ENCODE measurements around the gene DDR2.

Gene DDR2

GRCh38 chr1:162710345-162710744 is 78.1 kb downstream of the DDR2 start:
- no peaks in the 10 kb centered on the region for H3K27me3 ChIP-seq (replicated peaks in 2 of 5; ENCODE audit: control insufficient read depth in 4 of 5, insufficient read depth in 5 of 5, low read length in 4 of 5)
- DNase-seq, result no peak
- H3K9me3 ChIP-seq (ENCODE audit: control extremely low read depth in 1 of 5, control insufficient read depth in 4 of 5, insufficient read depth in 2 of 5, low read depth in 1 of 5, low read length in 4 of 5), result no peaks in the 10 kb centered on the region
- no peak overlapping the region for H3K27ac ChIP-seq (ENCODE audit: insufficient read depth in 1 of 2, low read depth in 1 of 2, low read length in 2 of 2, poor library complexity in 1 of 2, severe bottlenecking in 2 of 2)
- no peaks in the 10 kb centered on the region for H3K36me3 ChIP-seq (ENCODE audit: control insufficient read depth in 4 of 4, insufficient read depth in 4 of 4, low read length in 3 of 4)
- WGBS (ENCODE audit: insufficient coverage), result 100% methylated on average over 1 of the region's 1 CpG
- H3K4me3 ChIP-seq (ENCODE audit: control insufficient read depth in 1 of 7, extremely low read depth in 1 of 7, insufficient read depth in 4 of 7, low read depth in 2 of 7, low read length in 6 of 7), result no peak overlapping the region
- CTCF ChIA-PET, result interaction anchor here (0.7 kb wide), 1 partner anchor 456 kb away, joined by 4 read pairs; no protein-coding TSS in a partner anchor
- H3K4me1 ChIP-seq (ENCODE audit: control extremely low read depth in 1 of 4, control insufficient read depth in 4 of 4, insufficient read depth in 4 of 4, low read length in 3 of 4), result peaks cover 0 to 8% (median 3%) of the 10 kb centered on the region in 4 experiments
- POLR2A ChIA-PET, result no interaction called here

GRCh38 chr1:162710780-162711465 is 78.7 kb downstream of the DDR2 start:
- Histone ChIP-seq H3K27ac (ENCODE audit: insufficient read depth in 1 of 2, low read depth in 1 of 2, low read length in 2 of 2, poor library complexity in 1 of 2, severe bottlenecking in 2 of 2) (no peak overlapping the region), H3K4me3 (ENCODE audit: control insufficient read depth in 1 of 7, extremely low read depth in 1 of 7, insufficient read depth in 4 of 7, low read depth in 2 of 7, low read length in 6 of 7) (no peak overlapping the region), H3K36me3 (ENCODE audit: control insufficient read depth in 4 of 4, insufficient read depth in 4 of 4, low read length in 3 of 4) (no peaks in the 10 kb centered on the region), H3K4me1 (ENCODE audit: control extremely low read depth in 1 of 4, control insufficient read depth in 4 of 4, insufficient read depth in 4 of 4, low read length in 3 of 4) (peaks cover 0 to 8% (median 3%) of the 10 kb centered on the region in 4 experiments), H3K9me3 (ENCODE audit: control extremely low read depth in 1 of 5, control insufficient read depth in 4 of 5, insufficient read depth in 2 of 5, low read depth in 1 of 5, low read length in 4 of 5) (no peaks in the 10 kb centered on the region), H3K27me3 (replicated peaks in 2 of 5; ENCODE audit: control insufficient read depth in 4 of 5, insufficient read depth in 5 of 5, low read length in 4 of 5) (no peaks in the 10 kb centered on the region)
- CTCF ChIA-PET, result interaction anchor here (0.7 kb wide), 1 partner anchor 455 kb away, joined by 4 read pairs; no protein-coding TSS in a partner anchor
- POLR2A ChIA-PET, result no interaction called here
- 93% methylated on average over 3 of the region's 4 CpGs for WGBS (ENCODE audit: insufficient coverage)
- no peak for DNase-seq

GRCh38 chr1:162712317-162713029 is 80.2 kb downstream of the DDR2 start:
- H3K36me3 ChIP-seq (ENCODE audit: control insufficient read depth in 4 of 4, insufficient read depth in 4 of 4, low read length in 3 of 4), result no peaks in the 10 kb centered on the region
- POLR2A ChIA-PET, result no interaction called here
- no peak overlapping the region for H3K4me3 ChIP-seq (ENCODE audit: control insufficient read depth in 1 of 7, extremely low read depth in 1 of 7, insufficient read depth in 4 of 7, low read depth in 2 of 7, low read length in 6 of 7)
- WGBS (ENCODE audit: insufficient coverage), result 92% methylated on average over 2 of the region's 2 CpGs
- H3K4me1 ChIP-seq (ENCODE audit: control extremely low read depth in 1 of 4, control insufficient read depth in 4 of 4, insufficient read depth in 4 of 4, low read length in 3 of 4), result peaks cover 0 to 8% (median 3%) of the 10 kb centered on the region in 4 experiments
- no peak overlapping the region for H3K27ac ChIP-seq (ENCODE audit: insufficient read depth in 1 of 2, low read depth in 1 of 2, low read length in 2 of 2, poor library complexity in 1 of 2, severe bottlenecking in 2 of 2)
- no peak for DNase-seq
- no peaks in the 10 kb centered on the region for H3K27me3 ChIP-seq (replicated peaks in 2 of 5; ENCODE audit: control insufficient read depth in 4 of 5, insufficient read depth in 5 of 5, low read length in 4 of 5)
- CTCF ChIA-PET, result interaction anchor here (0.7 kb wide), 1 partner anchor 11 kb away, joined by 3 read pairs; no protein-coding TSS in a partner anchor
- no peaks in the 10 kb centered on the region for H3K9me3 ChIP-seq (ENCODE audit: control extremely low read depth in 1 of 5, control insufficient read depth in 4 of 5, insufficient read depth in 2 of 5, low read depth in 1 of 5, low read length in 4 of 5)

- H3K27me3 ChIP-seq (replicated peaks in 2 of 5; ENCODE audit: control insufficient read depth in 4 of 5, insufficient read depth in 5 of 5, low read length in 4 of 5), result no peaks in the 10 kb centered on the region
- DNase-seq, result no peak
- no peak overlapping the region for H3K4me3 ChIP-seq (ENCODE audit: control insufficient read depth in 1 of 7, extremely low read depth in 1 of 7, insufficient read depth in 4 of 7, low read depth in 2 of 7, low read length in 6 of 7)
- 94% methylated on average over 3 of the region's 4 CpGs for WGBS (ENCODE audit: insufficient coverage)
- H3K9me3 ChIP-seq (ENCODE audit: control extremely low read depth in 1 of 5, control insufficient read depth in 4 of 5, insufficient read depth in 2 of 5, low read depth in 1 of 5, low read length in 4 of 5), result no peaks in the 10 kb centered on the region
- POLR2A ChIA-PET, result no interaction called here
- H3K4me1 ChIP-seq (ENCODE audit: control extremely low read depth in 1 of 4, control insufficient read depth in 4 of 4, insufficient read depth in 4 of 4, low read length in 3 of 4), result no peaks in the 10 kb centered on the region
- CTCF ChIA-PET, result no interaction called here
- H3K36me3 ChIP-seq (ENCODE audit: control insufficient read depth in 4 of 4, insufficient read depth in 4 of 4, low read length in 3 of 4), result no peaks in the 10 kb centered on the region
- H3K27ac ChIP-seq (ENCODE audit: insufficient read depth in 1 of 2, low read depth in 1 of 2, low read length in 2 of 2, poor library complexity in 1 of 2, severe bottlenecking in 2 of 2), result no peak overlapping the region
Observed at GRCh38 chr1:162716123-162716522, 83.9 kb downstream of the DDR2 start.

GRCh38 chr1:162716552-162716951 is 84.3 kb downstream of the DDR2 start:
- POLR2A ChIA-PET, result no interaction called here
- CTCF ChIA-PET, result no interaction called here

GRCh38 chr1:162717548-162718184 is 85.4 kb downstream of the DDR2 start:
- Histone ChIP-seq H3K4me1 (ENCODE audit: control extremely low read depth in 1 of 4, control insufficient read depth in 4 of 4, insufficient read depth in 4 of 4, low read length in 3 of 4) (no peaks in the 10 kb centered on the region), H3K4me3 (ENCODE audit: control insufficient read depth in 1 of 7, extremely low read depth in 1 of 7, insufficient read depth in 4 of 7, low read depth in 2 of 7, low read length in 6 of 7) (no peak overlapping the region), H3K36me3 (ENCODE audit: control insufficient read depth in 4 of 4, insufficient read depth in 4 of 4, low read length in 3 of 4) (no peaks in the 10 kb centered on the region), H3K9me3 (ENCODE audit: control extremely low read depth in 1 of 5, control insufficient read depth in 4 of 5, insufficient read depth in 2 of 5, low read depth in 1 of 5, low read length in 4 of 5) (no peaks in the 10 kb centered on the region), H3K27ac (ENCODE audit: insufficient read depth in 1 of 2, low read depth in 1 of 2, low read length in 2 of 2, poor library complexity in 1 of 2, severe bottlenecking in 2 of 2) (no peak overlapping the region), H3K27me3 (replicated peaks in 2 of 5; ENCODE audit: control insufficient read depth in 4 of 5, insufficient read depth in 5 of 5, low read length in 4 of 5) (no peaks in the 10 kb centered on the region)
- DNase-seq, result no peak
- ChIA-PET POLR2A (no interaction called here), CTCF (no interaction called here)
- WGBS (ENCODE audit: insufficient coverage), result no CpG with 5 or more reads among the region's 1 CpG

More at GRCh38 chr1:162716552-162716951, 84.3 kb downstream of the DDR2 start:
- Histone ChIP-seq H3K9me3 (ENCODE audit: control extremely low read depth in 1 of 5, control insufficient read depth in 4 of 5, insufficient read depth in 2 of 5, low read depth in 1 of 5, low read length in 4 of 5) (no peaks in the 10 kb centered on the region), H3K27ac (ENCODE audit: insufficient read depth in 1 of 2, low read depth in 1 of 2, low read length in 2 of 2, poor library complexity in 1 of 2, severe bottlenecking in 2 of 2) (no peak overlapping the region), H3K4me1 (ENCODE audit: control extremely low read depth in 1 of 4, control insufficient read depth in 4 of 4, insufficient read depth in 4 of 4, low read length in 3 of 4) (no peaks in the 10 kb centered on the region), H3K27me3 (replicated peaks in 2 of 5; ENCODE audit: control insufficient read depth in 4 of 5, insufficient read depth in 5 of 5, low read length in 4 of 5) (no peaks in the 10 kb centered on the region), H3K36me3 (ENCODE audit: control insufficient read depth in 4 of 4, insufficient read depth in 4 of 4, low read length in 3 of 4) (no peaks in the 10 kb centered on the region), H3K4me3 (ENCODE audit: control insufficient read depth in 1 of 7, extremely low read depth in 1 of 7, insufficient read depth in 4 of 7, low read depth in 2 of 7, low read length in 6 of 7) (no peak overlapping the region)
- no peak for DNase-seq
- WGBS (ENCODE audit: insufficient coverage), result no CpG with 5 or more reads among the region's 1 CpG

GRCh38 chr1:162719678-162720077 is 87.4 kb downstream of the DDR2 start:
- Histone ChIP-seq H3K27me3 (replicated peaks in 2 of 5; ENCODE audit: control insufficient read depth in 4 of 5, insufficient read depth in 5 of 5, low read length in 4 of 5) (no peaks in the 10 kb centered on the region), H3K4me1 (ENCODE audit: control extremely low read depth in 1 of 4, control insufficient read depth in 4 of 4, insufficient read depth in 4 of 4, low read length in 3 of 4) (no peaks in the 10 kb centered on the region), H3K36me3 (ENCODE audit: control insufficient read depth in 4 of 4, insufficient read depth in 4 of 4, low read length in 3 of 4) (no peaks in the 10 kb centered on the region), H3K9me3 (ENCODE audit: control extremely low read depth in 1 of 5, control insufficient read depth in 4 of 5, insufficient read depth in 2 of 5, low read depth in 1 of 5, low read length in 4 of 5) (no peaks in the 10 kb centered on the region), H3K27ac (ENCODE audit: insufficient read depth in 1 of 2, low read depth in 1 of 2, low read length in 2 of 2, poor library complexity in 1 of 2, severe bottlenecking in 2 of 2) (no peak overlapping the region), H3K4me3 (ENCODE audit: control insufficient read depth in 1 of 7, extremely low read depth in 1 of 7, insufficient read depth in 4 of 7, low read depth in 2 of 7, low read length in 6 of 7) (no peak overlapping the region)
- POLR2A ChIA-PET, result no interaction called here
- CTCF ChIA-PET, result no interaction called here
- no peak for DNase-seq
- no CpG with 5 or more reads among the region's 1 CpG for WGBS (ENCODE audit: insufficient coverage)

Data from common myeloid progenitor, CD34-positive (primary cell).